Activated CD4-positive, alpha-beta T cell treated with anti-CD3 and anti-CD28 coated beads, Interleukin-10, Interleukin-2, amounts not matched to agents 100 ng/mL and 50 ng/mL, durations not matched to agents 16 hours and 8 hours (primary cell): ENCODE measurements around the gene HOGA1.
"Not testable (repeated sequence)": the region's sequence is repeated elsewhere in the genome, so short reads cannot be mapped to it uniquely, and the experiment has no call there.

Experiments used
- DNase-seq: peaks from one replicate; pipeline ENCODE4 v3.0.0-alpha.2; 2020

HOGA1 gene

DNA sequence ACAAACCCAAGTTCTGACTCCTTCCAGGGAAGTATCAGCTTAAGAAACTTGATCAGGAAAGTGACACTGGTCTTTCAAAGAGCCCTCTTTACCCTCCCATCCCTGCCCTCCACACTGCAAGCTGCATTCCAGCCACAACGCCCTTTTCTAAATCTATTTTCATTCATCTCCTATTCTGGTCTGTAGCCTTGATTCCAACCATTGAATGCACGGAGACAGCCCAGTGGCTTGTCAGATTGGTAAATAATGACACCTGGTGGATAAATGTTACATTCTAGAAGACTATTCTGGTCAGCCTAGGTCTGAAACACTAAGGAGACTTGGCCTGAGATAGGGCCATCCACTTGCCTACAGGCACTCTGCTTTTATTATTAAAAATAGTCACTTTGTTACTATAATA is 28.2 kb downstream of the HOGA1 start:
- no peak for DNase-seq

DNA sequence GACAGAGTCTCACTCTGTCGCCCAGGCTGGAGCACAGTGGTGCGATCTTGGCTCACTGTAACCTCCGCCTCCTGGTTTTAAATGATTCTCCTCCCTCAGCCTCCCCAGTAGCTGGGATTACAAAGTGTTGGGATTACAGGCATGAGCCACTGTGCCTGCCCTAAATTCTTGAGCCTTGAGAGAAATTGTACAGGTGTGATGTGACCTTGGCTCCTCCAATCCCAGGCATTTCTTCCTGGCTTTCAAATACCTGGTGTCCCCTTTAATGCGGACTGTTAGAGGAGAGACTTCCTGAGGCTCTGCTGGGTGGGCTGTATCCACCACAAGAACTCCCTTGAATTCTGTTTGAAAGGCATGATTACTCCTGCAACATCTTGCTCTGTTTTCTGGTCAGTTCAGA is 34.1 kb downstream of the HOGA1 start:
- DNase-seq = no peak

DNA sequence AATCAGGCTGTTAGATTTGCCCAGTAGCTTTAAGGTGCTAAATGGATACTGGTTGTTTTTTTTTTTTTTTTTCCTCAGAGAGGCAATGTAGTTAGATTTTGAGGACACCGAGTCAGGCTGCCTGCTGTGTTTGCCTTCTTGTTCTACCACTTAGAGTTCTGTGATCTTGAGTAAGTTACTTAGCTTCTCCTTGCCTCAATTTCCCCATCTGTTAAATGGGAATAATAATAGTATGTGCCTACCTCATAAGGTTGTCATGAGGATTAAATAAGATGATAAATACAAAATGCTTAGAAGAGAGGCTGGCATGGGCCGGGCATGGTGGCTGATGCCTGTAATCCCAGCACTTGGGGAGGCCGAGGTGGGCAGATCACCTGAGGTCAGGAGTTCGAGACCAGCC is 34.5 kb downstream of the HOGA1 start:
- DNase-seq = no peak

DNA sequence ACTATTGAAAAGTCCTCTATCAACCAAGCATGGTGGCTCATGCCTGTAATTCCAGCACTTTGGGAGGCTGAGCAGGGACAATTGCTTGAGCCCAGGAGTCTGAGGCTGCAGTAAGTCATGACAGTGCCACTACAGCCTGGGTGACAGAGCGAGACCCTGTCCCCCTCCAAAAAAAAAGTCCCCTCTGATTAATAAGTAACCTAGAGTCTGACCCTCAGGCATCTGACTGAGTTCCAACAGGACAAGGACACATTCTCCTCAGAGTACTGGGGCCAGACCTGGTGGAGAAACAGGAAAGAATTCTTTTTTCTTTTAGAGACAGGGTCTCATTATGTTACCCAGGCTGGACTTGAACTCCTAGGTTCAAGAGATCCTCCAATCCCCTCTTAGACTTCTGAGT is 39.1 kb downstream of the HOGA1 start:
- DNase-seq = no peak

DNA sequence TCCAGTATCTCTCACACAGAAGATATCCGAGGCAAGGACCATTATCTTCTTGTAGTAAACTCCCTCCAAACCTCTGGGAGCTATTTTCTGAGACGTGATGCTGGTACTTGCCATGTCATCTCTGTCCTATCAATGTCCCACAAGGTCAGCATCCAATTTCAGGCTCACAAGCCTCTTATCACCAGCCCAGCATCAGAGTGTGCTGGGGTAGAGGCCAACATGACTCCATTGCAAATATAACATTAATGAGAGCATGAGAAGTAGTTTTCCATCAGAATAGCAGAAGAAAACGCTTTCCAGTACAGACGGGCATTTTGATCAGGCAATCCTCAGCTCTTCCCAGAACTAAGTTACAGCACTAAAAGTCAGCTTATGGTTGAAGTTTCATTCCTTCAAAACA is 43.5 kb downstream of the HOGA1 start:
- DNase-seq = no peak

DNA sequence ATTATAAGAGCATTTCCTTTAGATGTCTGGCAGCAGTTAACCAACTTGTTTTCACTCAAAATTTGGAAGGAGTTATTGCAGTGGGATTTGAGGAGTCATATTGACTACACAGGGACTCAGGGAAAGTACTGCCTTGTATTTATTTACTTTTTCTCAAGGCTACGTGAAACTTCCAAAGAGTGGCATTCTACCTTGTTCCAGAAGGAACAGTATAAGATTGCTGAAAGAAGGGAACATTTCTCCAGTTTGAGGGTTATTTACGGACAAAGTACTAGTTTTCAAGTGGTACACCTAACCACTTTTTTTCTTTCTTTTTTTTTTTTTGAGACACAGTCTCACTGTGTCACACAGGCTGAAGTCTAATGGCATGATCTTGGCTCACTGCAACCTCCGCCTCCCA is 44.0 kb downstream of the HOGA1 start:
- no peak for DNase-seq

DNA sequence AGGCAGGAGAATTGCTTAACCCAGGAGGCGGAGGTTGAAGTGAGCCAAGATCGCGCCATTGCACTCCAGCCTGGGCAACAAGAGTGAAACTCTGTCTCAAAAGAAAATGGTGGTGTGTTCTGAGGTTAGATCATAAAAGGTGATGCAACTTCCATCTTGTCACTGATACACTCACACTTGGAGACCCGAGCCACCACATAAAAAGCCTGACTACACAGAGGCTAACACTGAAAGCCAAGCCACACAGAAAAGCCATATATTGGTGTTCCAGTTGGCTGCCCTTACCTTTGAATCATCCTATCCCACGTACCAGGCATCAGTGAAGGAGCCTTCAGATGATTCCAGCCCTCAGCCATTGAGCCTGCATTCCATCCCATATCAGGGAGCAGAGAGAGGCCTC is 45.1 kb downstream of the HOGA1 start:
- DNase-seq = no peak

DNA sequence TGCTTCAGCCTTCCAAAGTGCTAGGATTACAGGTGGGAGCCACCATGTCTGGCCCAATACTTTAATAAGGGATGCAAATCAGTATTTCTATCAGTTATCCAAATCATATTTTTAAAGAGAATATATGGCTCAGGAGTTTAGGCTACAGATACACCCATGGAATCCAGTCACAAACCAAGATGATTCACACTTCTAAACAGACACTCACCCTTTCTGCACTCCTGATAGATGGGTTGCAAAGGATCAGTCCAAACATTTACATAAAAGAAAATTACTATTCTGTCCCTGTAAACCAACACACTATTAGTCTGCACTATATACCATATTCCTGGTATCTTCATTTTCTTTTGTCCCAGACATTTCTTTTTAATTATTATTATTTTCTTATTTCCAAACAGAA is 46.9 kb downstream of the HOGA1 start:
- DNase-seq = no peak

DNA sequence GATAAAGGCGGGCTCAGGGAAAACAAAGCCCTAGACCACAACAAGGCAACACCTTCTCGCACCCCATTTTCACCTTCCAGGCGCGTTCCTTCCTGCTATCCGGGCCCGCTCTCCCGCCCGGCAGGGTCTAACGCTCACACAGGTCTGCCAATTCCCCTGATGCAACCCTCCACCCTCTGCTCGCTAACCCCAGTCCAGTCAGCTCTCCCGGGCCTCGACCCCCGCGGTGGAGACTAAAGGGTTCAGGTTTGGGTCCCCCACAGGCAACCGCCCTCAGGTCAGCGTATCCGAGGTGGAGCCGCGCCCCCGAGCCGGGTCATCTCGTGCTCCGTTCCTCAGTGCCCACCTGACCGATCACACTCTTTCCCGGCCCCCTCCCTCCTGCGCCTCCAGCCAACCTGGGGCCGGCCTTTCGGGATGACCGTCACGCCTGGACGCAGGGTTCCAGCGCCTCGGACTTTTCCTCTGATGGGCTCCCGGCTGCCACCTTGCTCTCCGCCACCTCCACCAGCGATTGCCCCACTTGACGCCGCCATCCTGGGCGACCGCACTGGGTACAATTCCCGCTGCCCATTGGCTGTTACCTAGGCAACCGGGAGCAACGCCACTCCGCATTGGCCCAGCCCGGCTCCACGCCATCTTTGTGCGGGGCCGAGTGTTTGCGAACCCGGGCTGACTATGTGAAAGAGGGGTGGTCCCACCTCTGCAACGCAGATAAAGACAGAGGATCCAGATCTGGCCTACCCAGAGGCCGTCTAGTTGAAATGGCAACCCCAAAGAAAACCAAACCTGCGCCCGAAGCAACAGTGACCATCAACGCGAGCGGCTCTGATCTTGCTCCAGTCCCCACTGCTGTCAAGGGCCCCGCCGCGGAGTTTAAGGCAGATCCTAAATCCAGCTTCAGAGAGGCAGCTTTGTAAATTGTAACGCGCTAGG is 49.0 kb downstream of the HOGA1 start, which contains the start of gene MORN4:
MORN4 (minus strand) TSS at position 552 of the 936 bp plus-strand sequence. CDS start 13,847 bp downstream, outside the sequence.
- DNase-seq = peak; percentile 96

DNA sequence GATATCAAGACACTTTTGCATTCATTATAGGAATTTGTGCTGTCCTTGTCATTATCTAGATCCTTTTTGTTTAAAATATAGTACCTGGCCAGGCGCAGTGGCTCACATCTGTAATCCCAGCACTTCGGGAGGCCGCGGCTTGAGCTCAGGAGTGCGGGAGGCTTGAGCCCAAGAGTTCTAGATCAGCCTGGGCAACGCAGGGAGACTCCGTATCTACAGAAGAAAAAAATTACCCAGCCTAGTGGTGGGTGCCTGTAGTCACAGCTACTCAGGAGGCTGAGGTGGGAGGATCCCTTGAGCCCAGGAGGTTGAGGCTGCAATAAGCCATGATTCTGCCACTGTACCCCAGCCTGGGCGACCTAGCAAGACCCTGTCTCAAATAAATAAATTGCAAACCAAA is 49.7 kb downstream of the HOGA1 start:
- DNase-seq = peak; percentile 51

DNA sequence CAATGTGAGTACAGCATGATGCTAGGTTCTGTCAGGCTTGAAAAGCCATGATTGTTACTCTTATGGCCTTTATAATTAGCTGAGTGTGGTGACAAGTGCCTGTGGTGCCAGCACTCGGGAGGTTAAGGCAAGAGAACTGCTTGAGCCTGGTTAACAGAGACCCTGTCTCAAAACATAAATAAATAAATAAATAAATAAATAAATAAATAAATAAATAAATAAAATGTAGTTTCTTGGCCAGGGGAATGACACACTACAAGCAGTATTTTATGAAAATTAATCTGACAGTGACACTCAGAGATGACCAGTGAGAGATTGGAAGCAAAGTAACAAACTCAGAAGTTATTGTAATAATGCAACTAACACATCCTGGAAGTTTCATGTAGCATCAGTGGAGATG is 51.4 kb downstream of the HOGA1 start:
- no peak for DNase-seq

DNA sequence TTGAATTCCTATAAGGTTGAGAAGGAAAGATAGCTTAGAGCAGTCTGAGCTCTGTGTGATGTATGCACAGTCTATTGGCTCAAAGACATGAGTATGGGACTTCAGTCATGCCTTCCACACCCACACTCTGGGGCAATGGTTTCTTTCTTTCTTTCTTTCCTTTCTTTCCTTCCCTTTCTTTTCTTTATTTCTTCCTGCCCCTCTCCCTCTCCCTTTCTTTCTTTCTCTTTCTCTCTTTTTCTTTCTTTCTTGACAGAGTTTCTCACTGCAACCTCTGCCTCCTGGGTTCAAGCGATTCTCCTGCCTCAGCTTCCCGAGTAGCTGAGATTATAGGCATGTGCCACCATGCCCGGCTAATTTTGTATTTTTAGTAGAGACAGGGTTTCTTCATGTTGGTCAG is 54.9 kb downstream of the HOGA1 start:
- DNase-seq = not testable (repeated sequence)

DNA sequence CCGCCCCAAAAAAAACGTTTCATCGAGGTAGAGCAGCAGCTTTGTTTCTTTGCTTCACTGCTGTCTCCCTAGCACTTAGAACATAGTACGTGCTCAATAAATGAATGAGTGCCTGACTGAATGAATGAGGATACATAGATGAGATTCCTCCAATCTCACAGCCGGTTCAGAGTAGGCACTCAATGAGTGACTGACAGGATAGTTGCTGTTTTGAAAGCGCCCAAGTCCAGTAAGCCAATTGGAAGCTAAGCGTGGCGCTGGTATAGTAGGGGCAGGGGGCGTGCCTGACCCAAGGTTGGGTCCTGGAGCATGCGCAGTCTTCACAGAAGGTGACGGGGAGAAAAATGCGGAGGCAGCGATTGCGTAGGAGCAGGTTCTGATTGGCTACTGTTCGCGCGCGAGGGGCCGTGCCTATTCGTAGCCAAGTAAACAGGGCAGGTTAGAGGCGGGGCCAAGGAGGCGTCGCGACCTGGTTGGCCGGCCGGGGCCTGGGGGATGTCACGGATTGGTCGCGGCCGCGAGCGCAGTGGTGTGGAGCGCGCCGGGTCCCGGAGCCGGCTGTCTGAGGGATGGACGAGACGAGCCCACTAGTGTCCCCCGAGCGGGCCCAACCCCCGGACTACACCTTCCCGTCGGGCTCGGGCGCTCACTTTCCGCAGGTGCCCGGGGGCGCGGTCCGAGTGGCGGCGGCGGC is 56.1 kb downstream of the HOGA1 start, which contains the start of gene PI4K2A:
PI4K2A (plus strand) TSS at position 498 of the 694 bp plus-strand sequence; CDS start at position 570, 72 bp downstream.
- DNase-seq = peak; percentile 100

DNA sequence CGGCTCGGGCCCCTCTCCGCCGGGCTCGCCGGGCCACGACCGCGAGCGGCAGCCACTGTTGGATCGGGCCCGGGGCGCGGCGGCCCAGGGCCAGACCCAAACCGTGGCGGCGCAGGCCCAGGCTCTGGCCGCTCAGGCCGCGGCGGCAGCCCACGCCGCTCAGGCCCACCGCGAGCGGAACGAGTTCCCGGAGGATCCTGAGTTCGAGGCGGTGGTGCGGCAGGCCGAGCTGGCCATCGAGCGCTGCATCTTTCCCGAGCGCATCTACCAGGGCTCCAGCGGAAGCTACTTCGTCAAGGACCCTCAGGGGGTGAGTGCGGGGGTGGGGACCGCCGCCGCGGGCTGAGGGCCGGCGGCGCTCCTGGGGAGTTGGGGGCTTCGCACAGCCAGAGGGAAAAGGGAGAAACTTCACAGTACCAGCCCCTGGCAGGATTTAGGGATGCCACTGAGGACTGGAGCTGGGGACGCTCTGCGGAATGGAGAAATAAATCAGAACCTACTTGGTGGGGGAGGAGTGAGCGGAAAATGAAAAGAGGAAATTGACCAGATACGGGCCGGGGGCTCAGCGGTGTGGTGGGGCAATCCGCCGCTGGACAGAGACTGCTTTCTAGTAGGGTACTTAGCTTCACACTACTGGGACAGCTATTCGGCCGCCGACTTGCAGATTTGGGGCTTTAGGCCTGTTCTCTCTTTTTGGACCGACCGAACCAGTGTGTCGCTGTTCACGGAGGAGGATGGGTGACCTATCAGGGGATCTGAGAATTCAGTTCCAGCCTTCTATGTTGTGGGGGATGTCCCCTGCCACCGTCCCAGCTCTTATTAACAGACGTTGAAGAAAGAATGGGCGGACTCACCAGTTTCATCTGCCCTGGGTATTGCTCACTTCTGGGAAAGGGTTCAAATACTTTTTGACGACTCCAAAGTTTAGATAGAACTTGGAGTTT is 57.0 kb downstream of the HOGA1 start:
- DNase-seq = peak; percentile 23

DNA sequence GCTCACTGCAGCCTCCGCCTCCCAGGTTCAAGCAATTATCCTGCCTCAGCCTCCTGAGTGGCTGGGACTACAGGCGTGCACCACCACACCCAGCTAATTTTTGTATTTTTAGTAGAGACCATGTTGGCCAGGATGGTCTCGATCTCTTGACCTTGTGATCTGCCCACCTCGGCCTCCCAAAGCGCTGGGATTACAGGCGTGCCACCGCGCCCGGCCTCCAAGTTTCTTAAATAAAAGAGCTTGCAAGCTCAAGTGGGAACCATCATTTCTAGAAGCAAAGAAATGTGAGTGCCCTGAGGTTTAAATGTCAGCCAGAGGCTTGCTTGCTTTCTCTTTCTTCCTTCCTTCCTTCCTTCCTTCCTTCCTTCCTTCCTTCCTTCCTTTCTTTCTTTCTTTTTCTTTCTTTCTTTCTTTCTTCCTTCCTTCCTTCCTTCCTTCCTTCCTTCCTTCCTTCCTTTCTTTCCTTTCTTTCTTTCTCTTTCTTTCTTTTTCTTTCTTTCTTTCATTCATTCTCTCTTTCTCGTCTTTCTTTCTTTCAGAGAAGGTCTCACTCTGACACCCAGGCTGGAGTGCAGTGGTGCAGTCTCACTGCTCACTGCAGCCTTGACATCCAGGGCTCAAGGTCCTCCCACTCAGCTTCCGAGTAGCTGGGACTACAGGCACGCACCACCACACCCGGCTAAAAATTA is 58.4 kb downstream of the HOGA1 start:
- not testable (repeated sequence) for DNase-seq

DNA sequence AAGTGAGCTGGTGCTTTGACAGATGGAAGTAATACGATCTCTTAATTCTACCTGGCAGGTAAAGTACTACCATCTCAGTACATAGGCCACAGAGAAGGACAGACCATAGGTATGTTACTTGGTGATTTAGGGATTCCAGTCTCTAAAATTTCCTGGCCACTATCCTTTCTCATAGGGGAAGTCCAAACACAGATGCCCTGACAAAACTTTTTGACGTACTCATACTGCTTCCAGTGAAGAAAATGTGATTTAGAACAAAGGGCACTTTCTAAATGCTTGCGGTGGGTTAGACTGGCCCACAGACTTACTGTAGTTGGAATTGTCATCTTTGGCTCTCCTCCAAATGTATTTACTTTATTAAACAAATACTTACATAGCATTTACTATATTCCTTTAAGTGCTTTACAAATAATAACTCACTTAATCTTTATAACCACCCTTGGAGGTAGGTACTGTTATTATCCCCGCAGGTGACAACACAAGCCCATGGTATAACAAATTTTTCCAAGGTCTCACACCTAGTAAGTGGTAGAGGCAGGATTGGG is 59.3 kb downstream of the HOGA1 start:
- no peak for DNase-seq

DNA sequence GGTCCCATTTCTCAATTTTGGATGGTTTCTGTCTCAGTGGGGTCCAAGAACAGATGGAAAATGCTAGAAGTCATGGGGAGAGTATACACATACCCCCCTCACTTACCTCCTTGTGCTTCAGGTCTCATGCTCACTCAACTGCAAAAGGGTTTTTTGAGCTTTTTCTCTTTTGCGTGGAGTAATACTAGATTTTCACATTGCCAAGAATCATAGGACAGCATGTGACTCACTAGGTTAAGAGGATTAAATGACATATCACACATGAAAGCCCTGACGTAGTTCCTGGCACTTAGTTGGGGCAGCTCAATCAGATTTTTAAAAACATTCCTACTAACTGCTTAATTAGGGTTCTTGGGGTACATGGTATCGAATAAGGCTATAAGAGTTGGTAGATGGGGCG is 60.7 kb downstream of the HOGA1 start:
- DNase-seq = no peak

DNA sequence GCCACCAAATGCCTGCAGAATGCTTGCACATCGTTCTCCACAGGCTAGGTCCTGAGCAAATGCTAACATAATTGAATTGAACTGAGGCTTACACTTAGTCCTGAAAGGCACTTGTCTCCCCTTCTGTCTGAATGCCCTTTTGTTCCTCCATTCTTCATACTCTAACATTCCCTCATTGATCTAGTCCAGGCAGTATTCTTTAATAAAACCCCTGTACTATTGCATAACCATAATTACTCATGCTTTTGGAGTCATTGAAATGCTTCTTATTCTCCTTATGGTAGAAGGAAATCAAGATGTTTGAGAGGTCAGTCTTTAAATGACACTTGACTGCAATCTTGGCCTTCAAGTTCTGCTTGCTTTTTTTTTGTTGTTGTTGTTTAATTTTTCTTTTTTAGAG is 63.4 kb downstream of the HOGA1 start:
- DNase-seq = no peak

DNA sequence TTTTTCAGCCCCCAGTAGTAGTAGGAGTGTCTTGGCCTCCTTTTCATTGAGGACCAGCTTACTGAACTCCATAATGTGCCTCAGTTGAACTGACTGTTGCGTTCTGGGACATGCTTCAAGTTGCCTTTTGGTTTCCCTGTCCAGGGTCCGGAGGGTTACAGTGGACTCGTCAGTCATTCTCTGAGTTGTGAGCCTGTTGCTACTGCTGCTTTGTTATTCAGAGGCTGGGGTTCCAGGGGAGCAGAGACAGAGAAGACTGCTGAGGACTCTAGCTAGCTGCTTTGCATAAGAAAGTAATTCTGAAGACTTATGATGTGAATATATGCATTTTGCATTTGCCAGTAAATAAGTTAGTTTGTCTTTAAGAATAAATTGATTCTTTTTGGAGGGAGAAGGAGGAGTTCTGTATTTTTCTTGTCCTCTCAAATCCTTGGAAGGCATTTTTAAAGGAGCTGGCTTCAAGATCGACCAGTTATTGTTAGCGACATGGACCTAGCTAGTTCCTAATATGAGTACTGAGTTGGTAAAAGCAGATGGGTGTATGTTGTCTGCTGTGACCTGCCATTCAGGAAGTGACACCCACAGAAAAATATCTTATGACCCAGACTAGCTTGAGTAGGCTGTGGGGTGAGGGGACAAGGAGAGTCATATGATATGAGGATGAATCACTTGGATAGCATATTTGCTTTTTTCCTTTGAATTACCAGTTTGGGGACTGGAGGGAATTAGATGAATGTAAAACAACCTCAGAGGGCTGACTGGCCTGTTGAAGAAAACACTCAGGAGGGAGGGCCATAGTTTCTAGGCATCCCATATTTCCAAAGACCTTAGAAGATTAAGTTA is 64.6 kb downstream of the HOGA1 start:
- DNase-seq = peak; percentile 83

DNA sequence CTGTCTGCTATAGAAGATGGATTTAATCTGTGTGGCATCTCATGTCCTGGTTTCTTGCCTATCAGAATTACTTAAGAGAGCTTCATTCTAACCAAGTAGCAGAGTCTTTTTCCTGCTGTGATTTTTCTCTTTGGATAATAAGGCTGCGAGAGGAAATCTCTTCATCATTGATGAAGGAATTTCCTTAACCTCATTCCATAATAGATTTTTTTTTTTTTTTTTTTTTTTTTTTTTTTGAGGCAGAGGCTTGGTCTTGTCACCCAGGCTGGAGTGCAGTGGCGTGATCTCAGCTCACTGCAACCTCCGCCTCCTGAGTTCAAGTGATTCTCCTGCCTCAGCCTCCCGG is 65.2 kb downstream of the HOGA1 start:
- not testable (repeated sequence) for DNase-seq

DNA sequence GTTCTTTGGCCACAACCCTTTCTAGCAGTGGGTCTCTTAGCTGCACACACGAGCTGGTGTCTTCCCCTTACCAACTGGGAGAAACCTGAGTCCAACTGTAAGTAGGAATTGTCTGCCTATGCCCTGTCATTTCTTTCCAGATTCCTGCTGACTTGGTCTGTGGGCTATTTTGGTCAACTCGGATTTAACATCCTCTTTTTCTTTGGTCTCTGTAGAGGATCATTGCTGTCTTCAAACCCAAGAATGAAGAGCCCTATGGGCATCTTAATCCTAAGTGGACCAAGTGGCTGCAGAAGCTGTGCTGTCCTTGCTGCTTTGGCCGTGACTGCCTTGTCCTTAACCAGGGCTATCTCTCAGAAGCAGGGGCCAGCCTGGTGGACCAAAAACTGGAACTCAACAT is 66.5 kb downstream of the HOGA1 start:
- no peak for DNase-seq
